Medulla oblongata (tissue), 1 donor: ENCODE data around the gene MAG.

Experiments
- DNase-seq: peaks from one replicate; pipeline ENCODE4 v3.0.0-alpha.2; 2015; ENCODE audit errors: extremely low spot score

The MAG gene

GRCh38 chr19:35265126-35265899 is 26.6 kb upstream of the MAG start:
- no peak for DNase-seq

DNA sequence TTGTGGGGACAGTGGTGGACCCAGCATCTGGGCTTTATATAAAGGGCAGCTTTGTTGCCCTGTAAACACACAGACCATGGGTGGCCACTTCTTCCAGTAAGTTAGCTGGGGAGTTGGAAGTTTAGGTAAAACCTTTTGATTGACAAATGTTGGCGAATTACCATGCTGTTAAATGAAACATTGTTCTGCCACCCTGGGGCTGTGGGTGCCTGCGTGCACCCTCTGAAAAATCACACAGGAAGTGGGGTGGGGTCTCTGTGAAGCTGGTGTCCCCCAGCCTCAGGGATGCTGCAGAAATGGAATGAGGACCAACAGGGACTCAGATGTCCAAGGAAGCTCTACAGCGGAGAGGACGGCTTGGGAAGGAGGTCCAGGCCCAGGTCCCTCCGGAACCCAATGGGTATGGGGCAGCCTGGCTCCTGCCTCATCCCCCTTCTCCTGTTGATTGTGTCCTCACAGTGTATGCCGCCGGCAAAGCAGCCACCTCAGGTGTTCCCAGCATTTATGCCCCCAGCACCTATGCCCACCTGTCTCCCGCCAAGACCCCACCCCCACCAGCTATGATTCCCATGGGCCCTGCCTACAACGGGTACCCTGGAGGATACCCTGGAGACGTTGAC is 26.0 kb upstream of the MAG start:
- DNase-seq: no peak

GRCh38 chr19:35266520-35267352 is 25.2 kb upstream of the MAG start:
- no peak for DNase-seq

DNA sequence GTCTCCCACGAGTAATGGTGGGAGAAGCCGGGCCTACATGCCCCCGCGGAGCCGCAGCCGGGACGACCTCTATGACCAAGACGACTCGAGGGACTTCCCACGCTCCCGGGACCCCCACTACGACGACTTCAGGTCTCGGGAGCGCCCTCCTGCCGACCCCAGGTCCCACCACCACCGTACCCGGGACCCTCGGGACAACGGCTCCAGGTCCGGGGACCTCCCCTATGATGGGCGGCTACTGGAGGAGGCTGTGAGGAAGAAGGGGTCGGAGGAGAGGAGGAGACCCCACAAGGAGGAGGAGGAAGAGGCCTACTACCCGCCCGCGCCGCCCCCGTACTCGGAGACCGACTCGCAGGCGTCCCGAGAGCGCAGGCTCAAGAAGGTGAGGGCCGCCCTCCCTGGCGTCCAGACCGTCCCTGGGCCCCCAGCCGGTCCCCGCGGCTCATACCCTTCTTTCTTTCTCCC is 24.6 kb upstream of the MAG start:
- no peak for DNase-seq

- peak; percentile 67 for DNase-seq
These were observed 24.0 kb upstream of the MAG start for GRCh38 chr19:35267818-35268535.

- peak; percentile 70 for DNase-seq
These were observed 23.2 kb upstream of the MAG start, which contains the start of gene USF2 for GRCh38 chr19:35268536-35269437. USF2 (plus strand) TSS chr19:35268962; CDS start chr19:35269102, 140 bp downstream.

DNA sequence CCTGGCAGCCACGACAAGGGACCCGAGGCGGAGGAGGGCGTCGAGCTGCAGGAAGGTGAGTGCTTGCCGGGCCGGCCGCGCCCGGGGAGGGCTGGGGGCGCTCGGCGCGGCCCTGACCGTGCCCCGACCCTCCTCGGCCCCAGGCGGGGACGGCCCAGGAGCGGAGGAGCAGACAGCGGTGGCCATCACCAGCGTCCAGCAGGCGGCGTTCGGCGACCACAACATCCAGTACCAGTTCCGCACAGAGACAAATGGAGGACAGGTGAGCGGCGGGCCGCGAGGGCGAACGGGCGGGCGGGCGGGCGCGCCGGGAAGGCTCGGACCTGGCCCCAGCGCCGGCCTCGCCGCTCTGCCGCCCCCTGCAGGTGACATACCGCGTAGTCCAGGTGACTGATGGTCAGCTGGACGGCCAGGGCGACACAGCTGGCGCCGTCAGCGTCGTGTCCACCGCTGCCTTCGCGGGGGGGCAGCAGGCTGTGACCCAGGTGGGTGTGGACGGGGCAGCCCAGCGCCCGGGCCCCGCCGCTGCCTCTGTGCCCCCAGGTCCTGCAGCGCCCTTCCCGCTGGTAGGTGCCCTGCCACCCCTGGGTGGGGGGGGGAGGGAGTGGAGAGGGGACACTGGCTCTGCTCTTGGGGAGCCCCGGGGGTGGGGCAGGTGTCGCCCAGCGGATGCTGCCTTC is 22.4 kb upstream of the MAG start:
- peak; percentile 82 for DNase-seq

GRCh38 chr19:35270381-35270811 is 21.6 kb upstream of the MAG start:
- no peak for DNase-seq

- no peak for DNase-seq
These were observed 20.4 kb upstream of the MAG start for GRCh38 chr19:35271546-35271945.

DNA sequence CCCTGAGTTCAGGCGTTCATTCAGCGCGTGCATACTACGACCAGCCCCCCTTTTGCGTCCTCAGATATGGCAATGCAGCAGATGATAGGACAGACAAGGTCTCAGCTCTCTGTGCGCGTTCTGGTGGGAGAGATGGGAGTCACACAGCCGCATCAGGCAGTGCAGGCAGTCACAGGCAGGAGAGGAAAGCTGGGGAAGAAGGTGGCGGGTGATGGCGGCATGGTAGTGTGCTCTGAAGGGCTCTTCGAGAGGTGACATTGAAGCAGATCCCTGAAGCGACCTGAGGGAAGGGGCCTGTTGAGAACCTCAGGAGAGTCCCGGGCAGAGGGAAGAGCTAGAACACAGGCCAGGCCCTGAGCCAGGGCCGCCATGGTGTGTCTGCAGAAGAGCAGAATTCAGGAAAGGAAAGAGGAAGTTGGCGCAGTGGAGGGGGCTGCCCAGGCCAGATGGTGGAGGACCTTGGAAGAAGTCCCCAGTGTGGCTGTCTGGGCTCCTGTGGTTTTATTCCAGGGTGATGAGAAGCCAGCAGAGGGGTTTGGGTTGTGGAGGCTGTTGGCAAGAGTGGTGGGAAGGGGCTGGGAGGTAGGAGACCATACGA is 19.7 kb upstream of the MAG start:
- peak; percentile 73 for DNase-seq

DNA sequence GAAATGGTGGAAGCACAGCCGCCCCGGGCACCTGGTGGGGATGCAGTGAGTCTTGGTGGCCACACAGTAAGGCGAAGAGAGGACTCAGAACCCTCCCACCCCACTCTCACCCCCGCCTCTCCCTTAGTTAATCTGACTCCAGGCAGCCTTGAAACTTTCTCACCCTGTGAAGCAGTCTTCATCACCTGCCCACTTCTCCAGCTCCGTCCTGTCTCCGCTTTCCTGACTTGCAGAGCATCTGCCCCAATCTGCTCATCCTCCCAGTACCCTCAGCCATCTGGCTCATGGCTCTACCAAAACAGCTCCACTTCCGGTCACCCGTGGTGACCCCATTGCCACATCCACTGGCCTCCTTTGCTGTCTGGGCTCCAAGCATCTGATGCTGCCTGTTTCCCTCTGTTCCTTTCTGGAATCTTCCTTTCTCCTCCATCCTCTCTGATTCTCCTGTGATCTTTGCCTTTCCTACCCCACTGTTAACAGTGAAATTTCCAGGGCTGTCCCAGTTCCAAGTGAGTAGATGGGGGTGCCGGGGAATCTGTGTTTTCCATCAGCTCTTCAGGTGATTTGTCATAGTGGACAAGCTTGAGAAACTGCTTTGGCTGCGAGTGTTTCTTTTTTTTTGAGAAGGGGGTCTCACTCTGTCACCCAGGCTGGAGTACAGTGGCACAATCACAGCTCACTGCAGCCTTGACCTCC is 18.9 kb upstream of the MAG start:
- DNase-seq: no peak

- no peak for DNase-seq
These were observed 18.2 kb upstream of the MAG start for GRCh38 chr19:35273686-35274259.

DNA sequence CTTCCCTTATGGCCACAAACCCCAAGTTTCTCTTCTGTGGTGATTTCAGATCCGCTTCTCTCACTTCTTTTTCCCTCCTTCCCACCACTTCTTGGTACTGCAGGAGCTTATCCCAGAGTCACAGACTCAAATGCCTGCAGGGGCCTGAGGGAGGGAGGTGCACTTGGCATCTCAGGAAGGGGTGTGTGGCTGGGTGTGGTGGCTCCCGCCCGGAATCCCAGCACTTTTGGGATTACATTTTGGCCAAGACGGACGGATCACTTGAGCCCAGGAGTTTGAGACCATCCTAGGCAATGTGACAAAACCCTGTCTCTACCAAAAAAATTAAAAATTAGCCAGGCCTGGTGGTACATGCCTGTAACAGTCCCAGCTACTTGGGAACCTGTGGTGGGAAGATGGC is 17.6 kb upstream of the MAG start:
- no peak for DNase-seq

DNA sequence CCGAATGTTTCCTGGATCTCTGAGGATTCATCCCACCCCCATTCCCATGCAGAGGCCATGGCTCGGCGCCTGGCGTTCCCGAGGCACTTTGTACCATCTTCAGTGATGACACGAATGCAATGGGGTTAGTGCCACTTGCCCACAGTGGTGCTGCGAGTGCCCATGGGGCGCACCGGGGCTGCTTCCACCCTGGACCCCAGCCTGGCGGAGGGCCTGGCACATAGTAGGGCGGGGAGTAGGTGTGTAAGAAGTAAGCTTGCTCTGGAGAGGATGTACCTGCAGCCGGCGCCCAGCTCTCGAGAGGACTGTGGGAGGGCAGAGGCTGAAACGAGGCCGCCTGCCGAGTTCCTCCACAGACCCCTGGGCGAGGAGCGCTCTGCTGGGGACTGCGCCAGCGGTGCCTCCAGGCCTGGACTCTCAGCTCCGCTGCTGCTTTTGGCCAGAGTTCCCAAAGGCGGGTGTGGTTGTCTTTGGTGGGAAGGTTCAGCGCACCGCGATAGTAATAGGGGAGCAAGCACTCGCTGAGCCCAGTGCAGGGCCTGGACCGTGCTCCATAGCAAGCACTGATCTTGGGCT is 15.2 kb upstream of the MAG start:
- DNase-seq: no peak

GRCh38 chr19:35278578-35279284 is 13.2 kb upstream of the MAG start:
- no peak for DNase-seq

GRCh38 chr19:35279374-35279773 is 12.6 kb upstream of the MAG start:
- no peak for DNase-seq

GRCh38 chr19:35279985-35280821 is 11.8 kb upstream of the MAG start:
- DNase-seq: no peak
